ENCODE measurements around the gene COL27A1. TPM values are rescaled to one million over a fixed set of nuclear protein-coding genes. Genes with fewer than 3 reads are reported as not detected.

The COL27A1 gene
- total RNA-seq, 1 donor from 2014 or later, result 13.7 TPM

- H3K27ac ChIP-seq, result no peak overlapping the region
- H3K4me1 ChIP-seq, result peaks cover 4% of the 10 kb centered on the region
- ATAC-seq (no peak), DNase-seq (peak; percentile 53)
- no peaks in the 10 kb centered on the region for H3K9me3 ChIP-seq
- no peak for TF ChIP-seq CTCF (IDR thresholded peaks at IDR 0.05)
- H3K36me3 ChIP-seq, result no peaks in the 10 kb centered on the region
- intact Hi-C loops (cut with DNase I), result loop anchor here (10.0 kb wide), 1 partner anchor 130 kb away; the partner anchor contains the start of gene COL27A1
- no peaks in the 10 kb centered on the region for H3K27me3 ChIP-seq
- H3K4me3 ChIP-seq, result no peak overlapping the region
Observed at GRCh38 chr9:114284316-114285060, 129.2 kb downstream of the COL27A1 start.

- no peak for ATAC-seq
- Histone ChIP-seq H3K36me3 (no peaks in the 10 kb centered on the region), H3K9me3 (no peaks in the 10 kb centered on the region), H3K4me3 (no peak overlapping the region), H3K4me1 (peaks cover 4% of the 10 kb centered on the region), H3K27ac (no peak overlapping the region), H3K27me3 (no peaks in the 10 kb centered on the region)
- no peak for TF ChIP-seq CTCF (IDR thresholded peaks at IDR 0.05)
- intact Hi-C loops (cut with DNase I), result loop anchor here (10.0 kb wide), 1 partner anchor 131 kb away; the partner anchor contains the start of gene COL27A1
- peak; percentile 64 for DNase-seq
Observed at GRCh38 chr9:114285166-114285867, 130.0 kb downstream of the COL27A1 start.

GRCh38 chr9:114286146-114286679 lies 130.9 kb downstream of the COL27A1 start:
- Histone ChIP-seq H3K27ac (no peak overlapping the region), H3K4me3 (no peak overlapping the region), H3K27me3 (no peaks in the 10 kb centered on the region), H3K9me3 (no peaks in the 10 kb centered on the region), H3K4me1 (peaks cover 4% of the 10 kb centered on the region), H3K36me3 (no peaks in the 10 kb centered on the region)
- DNase-seq (peak; percentile 21), ATAC-seq (no peak)
- no peak for TF ChIP-seq CTCF (IDR thresholded peaks at IDR 0.05)
- intact Hi-C loops (cut with DNase I), result loop anchor here (10.0 kb wide), 1 partner anchor 131 kb away; the partner anchor contains the start of gene COL27A1

GRCh38 chr9:114287001-114287762 lies 131.8 kb downstream of the COL27A1 start:
- ATAC-seq (no peak), DNase-seq (peak; percentile 43)
- TF ChIP-seq CTCF (IDR thresholded peaks at IDR 0.05), result no peak
- Histone ChIP-seq H3K36me3 (no peaks in the 10 kb centered on the region), H3K27ac (no peak overlapping the region), H3K27me3 (no peaks in the 10 kb centered on the region), H3K4me1 (peaks cover 4% of the 10 kb centered on the region), H3K4me3 (no peak overlapping the region), H3K9me3 (no peaks in the 10 kb centered on the region)
- intact Hi-C loops (cut with DNase I), result loop anchor here (10.0 kb wide), 1 partner anchor 132 kb away; the partner anchor contains the start of gene COL27A1

GRCh38 chr9:114287763-114288192 lies 132.4 kb downstream of the COL27A1 start:
- DNase-seq (no peak), ATAC-seq (no peak)
- no peaks in the 10 kb centered on the region for H3K36me3 ChIP-seq
- no peak overlapping the region for H3K4me3 ChIP-seq
- H3K27ac ChIP-seq, result no peak overlapping the region
- TF ChIP-seq CTCF (IDR thresholded peaks at IDR 0.05), result no peak
- intact Hi-C loops (cut with DNase I), result loop anchor here (10.0 kb wide), 1 partner anchor 133 kb away; the partner anchor contains the start of gene COL27A1
- H3K9me3 ChIP-seq, result no peaks in the 10 kb centered on the region
- no peaks in the 10 kb centered on the region for H3K27me3 ChIP-seq
- H3K4me1 ChIP-seq, result peaks cover 4% of the 10 kb centered on the region

Measured in upper lobe of right lung (tissue), 1 donor.